Nephron (organoid): ENCODE measurements around the gene KIAA2012.
A peak's percentile ranks its signal among the peaks of the same experiment; 100 is the strongest.

ENCODE experiments used
- H3K27ac Mint-ChIP-seq, 3 experiments: 2 replicates each; pipeline ENCODE4 v1.8.0; 2020; ENCODE audit warnings: mixed read lengths in 3 of 3, mild to moderate bottlenecking in 2 of 3, moderate library complexity in 1 of 3
- H3K27me3 Mint-ChIP-seq: 2 replicates; pipeline ENCODE4 v1.8.0; 2021; ENCODE audit warnings: low read depth, mild to moderate bottlenecking, moderate library complexity, mixed read lengths
- H3K36me3 Mint-ChIP-seq: 2 replicates; pipeline ENCODE4 v1.8.0; 2020; ENCODE audit warnings: low read depth, mixed read lengths
- H3K4me1 Mint-ChIP-seq: 2 replicates; pipeline ENCODE4 v1.8.0; 2020; ENCODE audit warnings: mixed read lengths
- H3K4me3 Mint-ChIP-seq, 3 experiments: 2 replicates each; pipeline ENCODE4 v1.8.0; 2020; ENCODE audit warnings: mild to moderate bottlenecking in 3 of 3, mixed read lengths in 3 of 3, moderate library complexity in 2 of 3
- H3K9me3 Mint-ChIP-seq: 2 replicates; pipeline ENCODE4 v1.8.0; 2020; ENCODE audit warnings: mixed read lengths
- CTCF ChIP-seq, 3 experiments: fragments of 200-600 bp; sonication (generic); IDR thresholded peaks; one replicate each; pipeline ENCODE4 v1.5.0; 2021; ENCODE audit warnings: antibody characterized with exemption in 3 of 3; ENCODE audit not compliant: unreplicated experiment in 3 of 3

The KIAA2012 gene

GRCh38 chr2:202031246-202031951 is 41.7 kb upstream of the KIAA2012 start:
- Mint-ChIP-seq H3K4me1 (peaks cover 30% of the 10 kb centered on the region), H3K27ac (peak overlapping the region; percentile 97 to 99 (median 98)), H3K36me3 (no peaks in the 10 kb centered on the region), H3K9me3 (no peaks in the 10 kb centered on the region), H3K4me3 (peak overlapping the region; percentile 92 to 98 (median 98)), H3K27me3 (no peaks in the 10 kb centered on the region)
- no peak for TF ChIP-seq CTCF (IDR thresholded peaks at IDR 0.05; ENCODE audit: unreplicated experiment in 3 of 3)

GRCh38 chr2:202032846-202033316 is 40.2 kb upstream of the KIAA2012 start:
- no peak for TF ChIP-seq CTCF (IDR thresholded peaks at IDR 0.05; ENCODE audit: unreplicated experiment in 3 of 3)
- Mint-ChIP-seq H3K27ac (peak overlapping the region; percentile 97 to 99 (median 98)), H3K9me3 (no peaks in the 10 kb centered on the region), H3K27me3 (no peaks in the 10 kb centered on the region), H3K4me3 (peak overlapping the region; percentile 92 to 98 (median 98)), H3K4me1 (peaks cover 24% of the 10 kb centered on the region), H3K36me3 (no peaks in the 10 kb centered on the region)

- H3K9me3 Mint-ChIP-seq, result no peaks in the 10 kb centered on the region
Observed at GRCh38 chr2:202033317-202034248, 39.5 kb upstream of the KIAA2012 start, which contains the start of gene FZD7. TSS of gene FZD7 (plus strand) at chr2:202033855. CDS start at chr2:202034648, 793 bp downstream.

GRCh38 chr2:202034249-202035088 is 38.6 kb upstream of the KIAA2012 start:
- Mint-ChIP-seq H3K4me3 (peak overlapping the region in 2 of 3 experiments; percentile 86 to 87), H3K4me1 (peaks cover 37% of the 10 kb centered on the region), H3K27me3 (no peaks in the 10 kb centered on the region), H3K27ac (peak overlapping the region in 2 of 3 experiments; percentile 97 to 99), H3K9me3 (no peaks in the 10 kb centered on the region), H3K36me3 (peaks cover 10% of the 10 kb centered on the region)
- no peak for TF ChIP-seq CTCF (IDR thresholded peaks at IDR 0.05; ENCODE audit: unreplicated experiment in 3 of 3)

More at GRCh38 chr2:202033317-202034248, 39.5 kb upstream of the KIAA2012 start, which contains the start of gene FZD7:
- Mint-ChIP-seq H3K27me3 (no peaks in the 10 kb centered on the region), H3K36me3 (peaks cover 4% of the 10 kb centered on the region), H3K4me3 (peak within 1 kb of the TSS; percentile 92 to 98 (median 98)), H3K27ac (peak within 1 kb of the TSS; percentile 97 to 99 (median 98)), H3K4me1 (peaks cover 28% of the 10 kb centered on the region)
- peak; percentile 9 to 26 (median 13) for TF ChIP-seq CTCF (IDR thresholded peaks at IDR 0.05; ENCODE audit: unreplicated experiment in 3 of 3)
